Omental fat pad (tissue), 4 donors: ENCODE measurements around the gene ABCC10. TPM values are rescaled to one million over a fixed set of nuclear protein-coding genes. Genes with fewer than 3 reads are reported as not detected.
"Not testable (repeated sequence)": the region's sequence is repeated elsewhere in the genome, so short reads cannot be mapped to it uniquely, and the experiment has no call there.

ENCODE experiments used
- ATAC-seq: fragments of 150-250 bp; one replicate; pipeline ENCODE4 v1.9.1; 2016; ENCODE audit warnings: mild to moderate bottlenecking, moderate library complexity; ENCODE audit not compliant: low FRiP score
- DNase-seq: peaks from one replicate; pipeline ENCODE4 v3.0.0-alpha.2; 2019; ENCODE audit warnings: low spot score
- total RNA-seq, 4 donors: library from RNA; depleted of rRNA; stranded (reverse); fragments of >200 nt; gene quantifications; one replicate each; pipeline ENCODE4 v1.1.0, GENCODE V29; 2016
- TF ChIP-seq, protein P1 (sequence below), 3 donors: fragments of 450-650 bp; IDR thresholded peaks; one replicate each; pipeline ENCODE4 v1.5.1; 2016 to 2017; ENCODE audit warnings: antibody characterized with exemption in 3 of 3, mild to moderate bottlenecking in 3 of 3, moderate library complexity in 2 of 3

Gene ABCC10
- total RNA-seq, 4 donors from 2014 or later = 11.5 to 21.9 (median 14.2) TPM

DNA sequence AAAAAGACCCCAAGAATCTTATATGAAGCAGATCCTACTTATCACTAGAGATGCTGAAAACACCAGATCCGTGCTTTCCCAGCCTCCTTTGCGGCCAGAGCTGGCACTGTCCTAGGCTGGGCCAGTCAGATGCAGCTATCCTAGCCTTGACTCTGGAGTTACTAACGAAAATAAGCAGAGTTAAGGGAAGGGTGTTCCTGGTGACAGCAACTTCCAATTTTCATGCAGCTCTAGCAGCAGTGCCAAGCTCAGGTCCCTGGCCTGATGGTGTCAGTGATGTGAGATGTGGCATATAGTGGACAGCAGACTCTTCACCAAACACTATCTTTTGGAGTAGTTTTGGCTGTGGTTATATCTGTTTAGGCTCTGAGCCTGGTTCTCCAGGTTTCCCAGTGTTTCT lies 25.6 kb upstream of the ABCC10 start:
- TF ChIP-seq, protein P1, sequence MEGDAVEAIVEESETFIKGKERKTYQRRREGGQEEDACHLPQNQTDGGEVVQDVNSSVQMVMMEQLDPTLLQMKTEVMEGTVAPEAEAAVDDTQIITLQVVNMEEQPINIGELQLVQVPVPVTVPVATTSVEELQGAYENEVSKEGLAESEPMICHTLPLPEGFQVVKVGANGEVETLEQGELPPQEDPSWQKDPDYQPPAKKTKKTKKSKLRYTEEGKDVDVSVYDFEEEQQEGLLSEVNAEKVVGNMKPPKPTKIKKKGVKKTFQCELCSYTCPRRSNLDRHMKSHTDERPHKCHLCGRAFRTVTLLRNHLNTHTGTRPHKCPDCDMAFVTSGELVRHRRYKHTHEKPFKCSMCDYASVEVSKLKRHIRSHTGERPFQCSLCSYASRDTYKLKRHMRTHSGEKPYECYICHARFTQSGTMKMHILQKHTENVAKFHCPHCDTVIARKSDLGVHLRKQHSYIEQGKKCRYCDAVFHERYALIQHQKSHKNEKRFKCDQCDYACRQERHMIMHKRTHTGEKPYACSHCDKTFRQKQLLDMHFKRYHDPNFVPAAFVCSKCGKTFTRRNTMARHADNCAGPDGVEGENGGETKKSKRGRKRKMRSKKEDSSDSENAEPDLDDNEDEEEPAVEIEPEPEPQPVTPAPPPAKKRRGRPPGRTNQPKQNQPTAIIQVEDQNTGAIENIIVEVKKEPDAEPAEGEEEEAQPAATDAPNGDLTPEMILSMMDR (IDR thresholded peaks at IDR 0.05) = no peak
- ATAC-seq (no peak), DNase-seq (no peak)

DNA sequence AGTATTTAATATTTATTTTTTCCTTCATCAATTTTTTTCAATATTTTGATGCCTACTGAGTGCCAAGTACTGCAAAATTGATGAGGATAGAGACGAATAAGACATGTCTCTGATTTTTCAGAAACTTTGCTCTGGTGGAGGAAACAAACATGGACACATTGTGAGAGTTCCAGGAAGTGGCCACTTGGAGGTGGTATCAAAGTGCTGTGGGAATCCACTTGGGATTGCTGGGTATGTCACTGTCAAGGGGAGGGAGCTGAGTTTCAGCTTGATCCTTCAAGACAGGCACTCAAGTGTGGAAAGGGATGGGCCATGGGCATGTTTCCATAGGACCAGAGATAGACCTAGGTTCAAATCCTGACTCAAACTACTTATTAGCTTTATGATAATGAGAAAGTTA lies 24.5 kb upstream of the ABCC10 start:
- TF ChIP-seq, protein P1 (IDR thresholded peaks at IDR 0.05) = no peak
- ATAC-seq = no peak
- DNase-seq = no peak

DNA sequence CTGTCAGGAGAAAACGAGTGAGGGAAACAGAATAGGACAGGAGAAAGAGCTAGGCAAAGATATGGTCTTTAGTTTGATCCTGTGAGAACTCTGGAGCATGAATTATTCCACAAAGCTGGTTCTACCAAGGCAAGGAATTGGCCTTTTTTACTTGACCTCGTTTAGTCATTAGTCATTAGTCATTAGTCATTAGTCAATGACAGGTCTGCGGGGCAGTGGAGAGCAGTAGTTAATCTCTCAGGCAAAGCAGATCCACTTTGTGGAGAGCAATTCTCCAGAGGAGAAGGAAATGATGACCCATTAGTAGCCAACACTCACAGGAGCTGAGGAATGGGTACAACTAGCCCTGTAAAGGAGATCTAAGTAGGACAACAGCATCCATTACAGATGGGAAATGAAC lies 22.0 kb upstream of the ABCC10 start:
- ATAC-seq = no peak
- TF ChIP-seq, protein P1 (IDR thresholded peaks at IDR 0.05) = no peak
- DNase-seq = no peak

DNA sequence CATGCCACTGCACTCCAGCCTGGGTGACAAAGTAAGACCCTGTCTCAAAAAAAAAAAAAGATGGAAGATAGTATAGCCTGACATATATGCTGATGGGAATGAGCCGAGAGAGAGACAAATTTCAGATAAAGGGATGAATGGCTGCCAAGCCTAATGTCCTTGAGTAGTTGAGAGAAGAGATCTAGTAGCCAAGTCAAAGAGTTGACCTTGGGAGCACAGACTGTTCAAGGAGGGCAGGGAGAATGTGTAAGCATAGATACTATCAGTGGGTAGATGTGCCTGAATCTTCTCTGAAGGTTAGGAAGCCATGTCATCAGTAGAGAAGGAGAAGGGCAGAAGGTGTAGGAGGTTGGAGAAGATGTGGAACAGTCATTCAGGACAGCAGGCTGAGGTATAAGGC lies 20.0 kb upstream of the ABCC10 start:
- TF ChIP-seq, protein P1 (IDR thresholded peaks at IDR 0.05) = no peak
- DNase-seq = no peak
- ATAC-seq = no peak

DNA sequence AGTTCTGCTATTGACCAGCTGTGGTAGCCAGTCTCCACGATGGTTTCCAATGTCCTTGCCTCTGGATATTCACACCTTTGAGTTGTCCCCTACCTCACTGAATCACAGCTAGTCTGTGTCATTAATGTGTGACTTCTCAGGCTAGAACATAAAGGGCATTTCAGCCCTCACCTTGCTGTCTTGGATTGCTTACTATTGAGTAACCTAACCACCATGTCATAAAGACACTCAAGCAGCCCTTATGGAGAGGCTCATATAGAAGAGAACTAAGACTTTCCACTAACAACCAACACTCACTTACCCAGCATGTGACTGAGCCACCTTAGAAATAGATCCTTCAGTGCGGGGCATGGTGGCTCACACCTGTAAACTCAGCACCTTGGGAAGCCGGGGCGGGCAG lies 19.1 kb upstream of the ABCC10 start:
- no peak for DNase-seq
- ATAC-seq = no peak
- TF ChIP-seq, protein P1 (IDR thresholded peaks at IDR 0.05) = no peak

DNA sequence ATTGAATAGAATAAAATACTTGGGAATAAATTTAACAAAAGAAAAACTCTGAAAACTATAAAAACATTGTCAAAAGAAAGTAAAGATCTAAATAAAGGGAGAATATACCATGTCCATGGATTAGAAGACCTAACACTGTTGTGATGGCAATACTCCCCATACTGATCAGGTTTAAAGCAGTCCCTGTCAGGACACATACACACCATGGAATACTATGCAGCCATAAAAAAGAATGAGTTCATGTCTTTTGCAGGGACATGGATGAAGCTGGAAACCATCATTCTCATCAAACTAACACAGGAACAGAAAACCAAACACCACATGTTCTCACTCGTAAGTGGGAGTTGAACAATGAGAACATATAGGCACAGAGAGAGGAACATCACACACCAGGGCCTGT lies 16.6 kb upstream of the ABCC10 start:
- DNase-seq, ATAC-seq: not testable (repeated sequence)

DNA sequence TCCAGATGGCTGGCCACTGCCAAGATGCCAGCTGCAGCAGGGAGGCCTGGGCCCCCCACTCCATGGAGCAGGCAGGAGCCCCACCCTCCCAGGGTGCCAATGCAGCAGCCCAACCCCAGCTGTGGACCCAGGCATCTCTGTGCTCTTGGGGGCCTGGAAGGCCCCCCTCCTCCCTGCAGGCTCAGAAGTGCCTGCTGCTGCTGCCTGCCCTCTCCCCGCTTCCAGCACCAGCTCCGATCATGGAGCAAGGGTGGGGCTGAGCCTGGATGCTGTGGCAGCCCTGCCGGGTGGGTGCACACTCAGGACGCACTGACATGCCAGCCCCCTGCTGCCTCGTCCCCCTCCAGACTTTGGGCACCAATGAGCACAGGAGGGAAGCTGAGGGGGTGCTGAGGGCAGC lies 14.8 kb upstream of the ABCC10 start:
- TF ChIP-seq, protein P1 (IDR thresholded peaks at IDR 0.05) = no peak
- ATAC-seq = peak; percentile 41
- no peak for DNase-seq

DNA sequence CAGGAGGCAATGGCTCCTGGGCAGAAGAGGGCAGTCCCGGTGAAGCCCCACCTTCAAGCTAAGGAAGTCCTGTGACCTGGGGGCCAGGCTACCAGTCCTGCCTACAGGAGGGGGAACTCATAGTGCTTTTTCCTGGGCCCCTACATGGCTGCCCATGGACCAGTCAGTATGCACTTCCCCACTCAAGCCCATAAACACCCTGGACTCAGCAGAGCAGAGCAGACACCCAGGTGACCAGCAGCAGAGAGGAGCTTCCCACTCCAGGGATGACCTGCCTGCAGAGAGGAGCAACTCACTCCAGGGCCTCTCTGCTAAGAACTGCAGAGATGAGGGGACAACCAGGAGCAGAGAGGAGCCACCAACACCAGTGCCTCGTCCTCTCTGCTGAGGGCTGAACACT lies 14.3 kb upstream of the ABCC10 start:
- DNase-seq (no peak), ATAC-seq (no peak)
- TF ChIP-seq, protein P1 (IDR thresholded peaks at IDR 0.05) = no peak

DNA sequence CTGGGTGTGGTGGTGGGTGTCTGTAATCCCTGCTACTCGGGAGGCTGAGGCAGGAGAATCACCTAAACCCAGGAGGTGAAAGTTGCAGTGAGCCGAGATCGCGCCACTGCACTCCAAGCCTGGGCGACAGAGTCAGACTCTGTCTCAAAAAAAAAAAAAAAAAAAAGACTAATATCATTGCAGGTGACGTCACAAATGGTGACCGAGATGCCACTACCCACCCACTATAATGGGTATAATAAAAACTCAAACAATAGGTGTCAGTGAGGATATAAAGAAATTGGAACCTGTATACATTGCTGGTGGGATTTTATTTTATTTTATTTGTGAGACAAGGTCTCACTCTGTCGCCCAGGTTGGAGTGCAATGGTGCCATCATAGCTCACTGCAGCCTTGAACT lies 12.1 kb upstream of the ABCC10 start:
- not testable (repeated sequence) for ATAC-seq, DNase-seq
